Measurements from ENCODE around the gene CNOT3. TPM values are rescaled to one million over a fixed set of nuclear protein-coding genes. Genes with fewer than 3 reads are reported as not detected.
A peak's percentile ranks its signal among the peaks of the same experiment; 100 is the strongest.

CNOT3 gene
- total RNA-seq, 1 experiment from 2014 or later: 76.7 TPM

- POLR2A ChIA-PET: interaction anchor here (0.9 to 2.0 kb wide), 4 partner anchors 14 to 36 kb away, joined by 3 to 29 read pairs (median 11); partner anchors contain the start of genes CNOT3, MBOAT7 and RPS9
- Histone ChIP-seq H3K27ac (ENCODE audit: low read depth, low read length) (peak within 1 kb of the TSS; percentile 86), H3K4me3 (replicated peaks in 1 of 2; ENCODE audit: low read depth in 1 of 2, low read length in 2 of 2) (peak within 1 kb of the TSS; percentile 69 to 85), H3K79me2 (ENCODE audit: insufficient read depth, low read length) (0 out of 2 replicates have a peak, but pooled peaks cover 3% of the 10 kb centered on the region), H3K36me3 (ENCODE audit: control insufficient read depth in 1 of 2, insufficient read depth in 2 of 2, low read length in 2 of 2) (peaks cover 0 to 4% of the 10 kb centered on the region in 2 experiments; a peak in 1 of 4 replicates), H3K9me3 (ENCODE audit: control insufficient read depth in 1 of 2, insufficient read depth in 1 of 2, low read depth in 1 of 2, low read length in 2 of 2) (no peaks in the 10 kb centered on the region), H4K20me1 (ENCODE audit: insufficient read depth) (no peaks in the 10 kb centered on the region), H3K9ac (ENCODE audit: low read length) (peak within 1 kb of the TSS; percentile 90), H3K9me2 (ENCODE audit: insufficient read depth) (no peaks in the 10 kb centered on the region), H3K27me3 (ENCODE audit: insufficient read depth, low read length) (no peaks in the 10 kb centered on the region), H3K4me1 (ENCODE audit: control insufficient read depth in 1 of 2, insufficient read depth in 2 of 2, low read length in 2 of 2) (peaks cover 8 to 25% of the 10 kb centered on the region in 2 experiments; a peak in 3 of 4 replicates), H3K4me2 (ENCODE audit: low read length) (peak within 1 kb of the TSS; percentile 94), H2AFZ (ENCODE audit: low read depth, low read length, poor library complexity, severe bottlenecking) (no peak within 1 kb of the TSS)
- DNase-seq (ENCODE audit: low read depth, low spot score): peak; percentile 63
- TF ChIP-seq POLR2A (IDR thresholded peaks at IDR 0.05; ENCODE audit: borderline replicate concordance, extremely low read depth, insufficient read depth, insufficient read length): no peak
- peak; percentile 50; the same call in 1 of the 2 replicates for TF ChIP-seq ZFX (IDR thresholded peaks at IDR 0.05)
- TF ChIP-seq CTCF (IDR thresholded peaks at IDR 0.05 in 2 of 3, conservative IDR thresholded peaks at IDR 0.05 in 1 of 3; ENCODE audit: borderline replicate concordance in 1 of 3, insufficient read depth in 1 of 3, low read depth in 2 of 3, low read length in 2 of 3): peak; percentile 15 to 65 (median 57); a peak in 4 of 6 replicates
- peak; percentile 35 for TF ChIP-seq ZBTB33 (IDR thresholded peaks at IDR 0.05; ENCODE audit: extremely low read depth, insufficient replicate concordance, low read length)
- no peak for TF ChIP-seq FOSL1 (IDR thresholded peaks at IDR 0.05; ENCODE audit: low read depth)
- TF ChIP-seq POLR2AphosphoS5 (IDR thresholded peaks at IDR 0.05; ENCODE audit: low read depth, low read length): peak; percentile 63
- CTCF ChIA-PET: interaction anchor here (0.6 to 2.6 kb wide), 8 partner anchors 8 to 218 kb away, joined by 3 to 22 read pairs (median 4); partner anchors contain the start of genes LENG1 and MBOAT7
- RAD21 ChIA-PET (ENCODE audit: low non-redundant PET in 1 of 2, low total read pairs in 2 of 2, uncharacterized antibody in 2 of 2, unreplicated experiment in 2 of 2): interaction anchor here in 1 of 2 experiments (0.6 kb wide), 1 partner anchor 59 kb away, joined by 3 read pairs; no protein-coding TSS in a partner anchor
- TSS peak; percentile 30 for BruUV-seq (replicated peaks)
- intact Hi-C loops (cut with micrococcal nuclease): loop anchor here (2.0 kb wide), 1 partner anchor 58 kb away; no protein-coding TSS in a partner anchor
- ATAC-seq: peak; percentile 88
Measured at GRCh38 chr19:54172471-54173358, 35.2 kb downstream of the CNOT3 start, which contains the start of gene TMC4. TMC4 (minus strand) TSS chr19:54173160; CDS start chr19:54173117, 43 bp downstream.
